ENCODE data around the gene KANSL1L. TPM values are rescaled to one million over a fixed set of nuclear protein-coding genes. Genes with fewer than 3 reads are reported as not detected.
A peak's percentile ranks its signal among the peaks of the same experiment; 100 is the strongest.

KANSL1L gene
- total RNA-seq, 1 experiment from 2014 or later = 8.8 TPM

DNA sequence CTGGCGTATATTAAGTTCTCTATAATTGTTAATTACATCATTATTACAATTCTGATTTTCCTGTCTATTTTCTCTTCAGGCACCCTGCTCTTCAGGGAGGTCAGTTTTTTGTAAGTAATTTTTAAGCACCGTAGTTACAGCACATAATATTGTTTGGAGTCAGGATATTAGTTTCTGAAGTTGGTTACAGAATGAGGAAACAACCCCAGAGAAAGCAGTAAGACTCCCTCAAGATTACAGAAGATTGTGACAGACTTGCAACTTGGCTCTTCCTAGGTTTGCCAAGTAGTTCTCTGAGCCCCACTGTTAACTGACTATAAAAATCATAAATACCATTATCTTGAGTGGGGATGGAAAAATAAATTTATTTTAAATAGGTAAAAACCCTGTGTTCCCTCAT is 167.8 kb downstream of the KANSL1L start:
- no peaks in the 10 kb centered on the region for H3K9me3 ChIP-seq (ENCODE audit: insufficient read depth, low read depth)
- H3K4me3 ChIP-seq = peak overlapping the region; percentile 77
- BruUV-seq (replicated peaks) = no TSS peak
- 0 out of 2 replicates have a peak, but pooled peaks cover 7% of the 10 kb centered on the region for H3K36me3 ChIP-seq (ENCODE audit: low read depth)
- peaks cover 59% of the 10 kb centered on the region for H3K79me2 ChIP-seq (ENCODE audit: low read depth)
- H3K4me1 ChIP-seq (replicated peaks; ENCODE audit: insufficient read depth) = peaks cover 13% of the 10 kb centered on the region
- TF ChIP-seq, protein P1, sequence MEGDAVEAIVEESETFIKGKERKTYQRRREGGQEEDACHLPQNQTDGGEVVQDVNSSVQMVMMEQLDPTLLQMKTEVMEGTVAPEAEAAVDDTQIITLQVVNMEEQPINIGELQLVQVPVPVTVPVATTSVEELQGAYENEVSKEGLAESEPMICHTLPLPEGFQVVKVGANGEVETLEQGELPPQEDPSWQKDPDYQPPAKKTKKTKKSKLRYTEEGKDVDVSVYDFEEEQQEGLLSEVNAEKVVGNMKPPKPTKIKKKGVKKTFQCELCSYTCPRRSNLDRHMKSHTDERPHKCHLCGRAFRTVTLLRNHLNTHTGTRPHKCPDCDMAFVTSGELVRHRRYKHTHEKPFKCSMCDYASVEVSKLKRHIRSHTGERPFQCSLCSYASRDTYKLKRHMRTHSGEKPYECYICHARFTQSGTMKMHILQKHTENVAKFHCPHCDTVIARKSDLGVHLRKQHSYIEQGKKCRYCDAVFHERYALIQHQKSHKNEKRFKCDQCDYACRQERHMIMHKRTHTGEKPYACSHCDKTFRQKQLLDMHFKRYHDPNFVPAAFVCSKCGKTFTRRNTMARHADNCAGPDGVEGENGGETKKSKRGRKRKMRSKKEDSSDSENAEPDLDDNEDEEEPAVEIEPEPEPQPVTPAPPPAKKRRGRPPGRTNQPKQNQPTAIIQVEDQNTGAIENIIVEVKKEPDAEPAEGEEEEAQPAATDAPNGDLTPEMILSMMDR (conservative IDR thresholded peaks at IDR 0.05) = no peak
- TF ChIP-seq EZH2 (IDR thresholded peaks at IDR 0.05; ENCODE audit: low read depth) = no peak
- ChIA-PET CTCF (no interaction called here), POLR2A (ENCODE audit: unreplicated experiment) (no interaction called here)
- H2AFZ ChIP-seq = no peak overlapping the region
- H3K27ac ChIP-seq = peak overlapping the region; percentile 17; the same call in 1 of the 2 replicates
- H3K9me2 ChIP-seq (ENCODE audit: insufficient read depth) = no peaks in the 10 kb centered on the region
- H3K4me2 ChIP-seq = peak overlapping the region; percentile 80
- H3K27me3 ChIP-seq (ENCODE audit: insufficient read depth, low read depth) = no peaks in the 10 kb centered on the region
- H4K20me1 ChIP-seq (ENCODE audit: insufficient read depth) = peaks cover 22% of the 10 kb centered on the region
- H3F3A ChIP-seq (ENCODE audit: insufficient read depth, low read depth) = no peaks in the 10 kb centered on the region
- DNase-seq = no peak
- intact Hi-C loops (cut with micrococcal nuclease; ENCODE audit: unreplicated experiment) = loop anchor here (2.0 kb wide), 1 partner anchor 167 kb away; the partner anchor contains the start of gene KANSL1L

DNA sequence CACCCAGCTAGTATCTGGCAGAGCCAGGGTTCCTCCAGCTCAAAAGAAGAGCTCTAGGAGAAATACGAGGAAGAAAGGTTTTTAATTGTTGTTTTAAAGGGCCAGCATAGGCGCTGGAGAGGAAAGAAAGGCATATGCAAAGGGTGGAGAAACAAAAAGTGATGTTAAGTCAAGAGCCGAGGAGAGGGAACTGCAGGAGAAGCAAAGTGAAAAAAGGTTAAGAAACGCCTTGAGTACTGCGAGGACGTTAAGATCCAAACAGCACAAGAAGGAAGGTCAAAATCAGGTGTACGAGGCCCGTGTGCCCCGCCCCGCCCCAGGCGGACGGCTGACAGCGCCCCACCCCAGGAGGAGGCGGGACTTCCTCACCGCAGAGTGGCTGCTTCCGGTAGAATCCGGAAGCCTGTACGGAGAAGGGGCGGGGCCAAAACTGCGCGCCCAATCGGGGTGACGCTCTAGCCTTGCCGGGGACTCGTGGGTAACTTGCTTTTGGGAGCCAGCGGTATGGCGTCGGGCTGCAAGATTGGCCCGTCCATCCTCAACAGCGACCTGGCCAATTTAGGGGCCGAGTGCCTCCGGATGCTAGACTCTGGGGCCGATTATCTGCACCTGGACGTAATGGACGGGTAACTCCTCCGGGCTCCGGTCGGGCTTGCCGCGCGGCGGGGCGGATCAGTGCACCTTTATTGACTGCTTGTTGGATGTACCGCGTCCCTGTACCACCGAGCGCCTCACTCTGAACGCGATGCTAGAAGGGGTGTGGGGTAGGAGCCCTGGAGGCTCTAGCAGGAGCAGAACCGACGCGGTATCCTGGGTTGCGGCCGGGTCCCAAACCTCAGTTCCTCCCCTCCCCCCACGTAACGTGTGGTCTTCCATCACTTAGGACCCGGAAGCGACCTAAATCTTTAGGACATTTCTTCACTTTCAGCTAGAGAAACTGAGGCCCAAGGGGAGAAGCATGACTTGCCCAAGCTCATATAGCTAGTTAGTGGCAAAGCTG is 168.8 kb downstream of the KANSL1L start, which contains the start of gene RPE:
RPE (plus strand) TSS at position 481 of the 1,000 bp plus-strand sequence; CDS start at position 505, 24 bp downstream.
- peaks cover 50% of the 10 kb centered on the region for H3K79me2 ChIP-seq (ENCODE audit: low read depth)
- H3K27ac ChIP-seq = peak within 1 kb of the TSS; percentile 40; the same call in 1 of the 2 replicates
- H4K20me1 ChIP-seq (ENCODE audit: insufficient read depth) = peaks cover 15% of the 10 kb centered on the region
- H3F3A ChIP-seq (ENCODE audit: insufficient read depth, low read depth) = no peaks in the 10 kb centered on the region
- H2AFZ ChIP-seq = peak within 1 kb of the TSS; percentile 92
- peaks cover 13% of the 10 kb centered on the region for H3K4me1 ChIP-seq (replicated peaks; ENCODE audit: insufficient read depth)
- no peak for TF ChIP-seq EZH2 (IDR thresholded peaks at IDR 0.05; ENCODE audit: low read depth)
- TF ChIP-seq, protein P1 (conservative IDR thresholded peaks at IDR 0.05) = no peak
- POLR2A ChIA-PET (ENCODE audit: unreplicated experiment) = interaction anchor here (0.7 kb wide), 1 partner anchor 402 kb away, joined by 3 read pairs; no protein-coding TSS in a partner anchor
- H3K9me3 ChIP-seq (ENCODE audit: insufficient read depth, low read depth) = no peaks in the 10 kb centered on the region
- peak within 1 kb of the TSS; percentile 77 for H3K4me3 ChIP-seq
- CTCF ChIA-PET = no interaction called here
- DNase-seq = peak; percentile 82 to 89
- H3K27me3 ChIP-seq (ENCODE audit: insufficient read depth, low read depth) = no peaks in the 10 kb centered on the region
- H3K9me2 ChIP-seq (ENCODE audit: insufficient read depth) = no peaks in the 10 kb centered on the region
- intact Hi-C loops (cut with micrococcal nuclease; ENCODE audit: unreplicated experiment) = loop anchor here (2.0 kb wide), 1 partner anchor 168 kb away; the partner anchor contains the start of gene KANSL1L
- 0 out of 2 replicates have a peak, but pooled peaks cover 7% of the 10 kb centered on the region for H3K36me3 ChIP-seq (ENCODE audit: low read depth)
- TSS peak; percentile 67 for BruUV-seq (replicated peaks)
- H3K4me2 ChIP-seq = peak within 1 kb of the TSS; percentile 80

DNA sequence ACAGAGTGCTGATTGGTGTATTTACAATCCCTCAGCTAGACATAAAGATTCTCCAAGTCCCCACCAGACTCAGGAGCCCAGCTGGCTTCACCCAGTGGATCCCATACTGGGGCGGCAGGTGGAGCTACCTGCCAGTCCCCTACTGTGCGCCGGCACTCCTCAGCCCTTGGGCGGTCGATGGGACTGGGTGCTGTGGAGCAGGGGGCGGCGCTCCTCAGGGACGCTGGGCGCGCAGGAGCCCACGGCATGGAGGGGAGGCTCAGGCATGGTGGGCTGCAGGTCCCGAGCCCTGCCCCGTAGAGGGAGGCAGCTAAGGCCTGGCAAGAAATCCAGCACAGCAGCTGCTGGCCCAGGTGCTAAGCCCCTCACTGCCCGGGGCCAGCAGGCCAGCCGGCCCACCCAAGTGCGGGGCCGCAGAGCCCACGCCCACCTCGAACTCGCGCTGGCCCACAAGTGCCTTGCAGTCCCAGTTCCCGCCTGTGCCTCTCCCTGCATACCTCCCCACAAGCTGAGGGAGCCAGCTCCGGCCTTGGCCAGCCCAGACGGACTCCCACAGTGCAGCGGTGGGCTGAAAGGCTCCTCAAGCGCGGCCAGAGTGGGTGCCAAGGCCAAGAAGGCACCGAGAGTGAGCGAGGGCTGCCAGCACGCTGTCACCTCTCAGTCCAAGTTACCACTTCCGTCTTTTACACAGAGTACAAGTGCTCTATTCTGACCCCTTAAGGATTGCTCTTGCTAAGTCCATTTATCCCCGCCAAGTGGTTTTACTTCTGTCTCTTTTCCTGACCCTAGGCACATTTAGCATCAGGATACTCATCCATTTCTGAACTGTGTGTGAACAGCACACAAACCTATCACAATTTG is 170.5 kb downstream of the KANSL1L start:
- no peak overlapping the region for H3K27ac ChIP-seq
- H4K20me1 ChIP-seq (ENCODE audit: insufficient read depth) = peaks cover 9% of the 10 kb centered on the region
- intact Hi-C loops (cut with micrococcal nuclease; ENCODE audit: unreplicated experiment) = no loop called here
- peaks cover 32% of the 10 kb centered on the region for H3K79me2 ChIP-seq (ENCODE audit: low read depth)
- no TSS peak for BruUV-seq (replicated peaks)
- H3K9me3 ChIP-seq (ENCODE audit: insufficient read depth, low read depth) = no peaks in the 10 kb centered on the region
- H2AFZ ChIP-seq = no peak overlapping the region
- CTCF ChIA-PET = no interaction called here
- POLR2A ChIA-PET (ENCODE audit: unreplicated experiment) = no interaction called here
- H3K36me3 ChIP-seq (ENCODE audit: low read depth) = 0 out of 2 replicates have a peak, but pooled peaks cover 7% of the 10 kb centered on the region
- DNase-seq = no peak
- TF ChIP-seq EZH2 (IDR thresholded peaks at IDR 0.05; ENCODE audit: low read depth) = no peak
- TF ChIP-seq, protein P1 (conservative IDR thresholded peaks at IDR 0.05) = no peak
- H3K4me1 ChIP-seq (replicated peaks; ENCODE audit: insufficient read depth) = peaks cover 13% of the 10 kb centered on the region
- no peaks in the 10 kb centered on the region for H3K9me2 ChIP-seq (ENCODE audit: insufficient read depth)
- no peak overlapping the region for H3K4me2 ChIP-seq
- H3K4me3 ChIP-seq = no peak overlapping the region
- no peaks in the 10 kb centered on the region for H3K27me3 ChIP-seq (ENCODE audit: insufficient read depth, low read depth)
- H3F3A ChIP-seq (ENCODE audit: insufficient read depth, low read depth) = no peaks in the 10 kb centered on the region

Data from PC-9 (cell line).